HepG2 (cell line): Measurements from ENCODE around the gene LCK. TPM values are rescaled to one million over a fixed set of nuclear protein-coding genes. Genes with fewer than 3 reads are reported as not detected.

Experiments used
- ATF2 ChIP-seq: sonication (generic); formaldehyde crosslinking; IDR thresholded peaks from 2 replicates; pipeline ENCODE4 v1.4.0; 2020; ENCODE audit warnings: missing genetic modification reagents
- BATF2 ChIP-seq: sonication (generic); formaldehyde crosslinking; IDR thresholded peaks from 2 replicates; pipeline ENCODE4 v1.8.0; 2022; ENCODE audit warnings: mild to moderate bottlenecking, missing genetic modification reagents, moderate library complexity
- CENPT ChIP-seq: sonication (generic); formaldehyde crosslinking; IDR thresholded peaks from 2 replicates; pipeline ENCODE4 v1.8.0; 2022; ENCODE audit warnings: low read depth, mild to moderate bottlenecking, moderate library complexity, missing genetic modification reagents
- FIP1L1 ChIP-seq: fragments of 200-400 bp; formaldehyde crosslinking; IDR thresholded peaks from 2 replicates; pipeline ENCODE4 v1.6.1; 2018; ENCODE audit warnings: low read depth, mild to moderate bottlenecking, low read length, moderate library complexity, borderline replicate concordance; ENCODE audit not compliant: insufficient read depth
- FOXK2 ChIP-seq: fragments of 450-650 bp; IDR thresholded peaks from 2 replicates; pipeline ENCODE4 v1.6.1; 2016
- HES4 ChIP-seq: sonication (generic); formaldehyde crosslinking; IDR thresholded peaks from 2 replicates; pipeline ENCODE4 v1.9.0; 2021; ENCODE audit warnings: mild to moderate bottlenecking, missing genetic modification reagents, borderline replicate concordance
- HNF4A ChIP-seq: sonication (generic); formaldehyde crosslinking; IDR thresholded peaks from 2 replicates; pipeline ENCODE4 v1.4.0; 2020; ENCODE audit warnings: missing genetic modification reagents
- HNRNPLL ChIP-seq: fragments of 200-400 bp; formaldehyde crosslinking; IDR thresholded peaks from 2 replicates; pipeline ENCODE4 v1.6.1; 2017; ENCODE audit warnings: mild to moderate bottlenecking, low read depth, low read length; ENCODE audit not compliant: poor library complexity, severe bottlenecking
- HNRNPUL1 ChIP-seq: fragments of 200-400 bp; formaldehyde crosslinking; IDR thresholded peaks from 2 replicates; pipeline ENCODE4 v1.6.1; 2017; ENCODE audit warnings: low read depth, mild to moderate bottlenecking, low read length, moderate library complexity
- IKZF5 ChIP-seq: IDR thresholded peaks from 2 replicates; pipeline ENCODE4 v1.6.1; 2018; ENCODE audit warnings: missing genetic modification reagents, mild to moderate bottlenecking, missing compliant biosample characterization
- MEIS2 ChIP-seq: sonication (generic); formaldehyde crosslinking; IDR thresholded peaks from 2 replicates; pipeline ENCODE4 v1.9.0; 2021; ENCODE audit warnings: mild to moderate bottlenecking, missing genetic modification reagents
- POLR2AphosphoS2 ChIP-seq: IDR thresholded peaks from 2 replicates; pipeline ENCODE4 v1.6.1; 2011; ENCODE audit warnings: low read depth, low read length, improper control_type of control experiment
- PRDM4 ChIP-seq: sonication (generic); formaldehyde crosslinking; IDR thresholded peaks from 2 replicates; pipeline ENCODE4 v1.9.0; 2021; ENCODE audit warnings: missing genetic modification reagents, borderline replicate concordance
- RCOR2 ChIP-seq: IDR thresholded peaks from 2 replicates; pipeline ENCODE4 v1.6.1; 2016; ENCODE audit warnings: missing biosample characterization, missing genetic modification reagents
- SRSF1 ChIP-seq: fragments of 200-400 bp; formaldehyde crosslinking; optimal IDR thresholded peaks from 2 replicates; pipeline ENCODE3; 2017; ENCODE audit warnings: mild to moderate bottlenecking, low read depth, low read length, moderate library complexity
- ZFAT ChIP-seq: sonication (generic); formaldehyde crosslinking; conservative IDR thresholded peaks from 2 replicates; pipeline ENCODE4 v1.8.1; 2023; ENCODE audit warnings: missing genetic modification reagents, inconsistent platforms
- ZFP36 ChIP-seq: fragments of 150-350 bp; IDR thresholded peaks from 2 replicates; pipeline ENCODE4 v1.6.1; 2018; ENCODE audit warnings: borderline replicate concordance, low read length, low read depth; ENCODE audit not compliant: partially characterized antibody
- ZGPAT ChIP-seq: IDR thresholded peaks from 2 replicates; pipeline ENCODE4 v1.6.1; 2016; ENCODE audit warnings: mild to moderate bottlenecking
- ZKSCAN8 ChIP-seq: IDR thresholded peaks from 2 replicates; pipeline ENCODE4 v1.6.1; 2016; ENCODE audit warnings: borderline replicate concordance, missing genetic modification reagents, missing compliant biosample characterization
- ZNF512 ChIP-seq: sonication (generic); formaldehyde crosslinking; IDR thresholded peaks from 2 replicates; pipeline ENCODE4 v1.4.0; 2020; ENCODE audit warnings: mild to moderate bottlenecking, missing genetic modification reagents
- polyA plus RNA-seq, 8 experiments: library from polyadenylated mRNA; depleted of rRNA in 3 of 8; stranded (reverse) in 7 of 8; unstranded in 1 of 8; fragments of >200 nt; fragmentation: Illumina TruSeq in 4 of 8; extraction: Trizol in 4 of 8; gene quantifications; 2 replicates each; pipeline versions ENCODE4 v1.2.1 to v1.2.3, GENCODE V29; 2011 to 2016; ENCODE audit warnings: low read depth in 4 of 8, missing spikeins in 1 of 8, mixed read lengths in 1 of 8; ENCODE audit not compliant: insufficient read depth in 1 of 8
- total RNA-seq, 5 experiments: library from RNA; depleted of rRNA; stranded (reverse); fragments of >200 nt; fragmentation: Illumina TruSeq; extraction: Trizol; gene quantifications; 2 replicates each; pipeline ENCODE4 v1.2.3, GENCODE V29; 2016; ENCODE audit warnings: low read depth in 1 of 5

LCK gene
- total and polyA plus RNA-seq, 2 of the 13 experiments (the other 11 are each of a cell fraction or from before 2014, with no cell fraction given), result 0.93 to 1.8 TPM

- peak; percentile 84 for TF ChIP-seq IKZF5 (CRISPR knock-in tag)
- no peak for TF ChIP-seq FOXK2
- no peak for TF ChIP-seq HNRNPLL
- peak; percentile 91 for TF ChIP-seq HNF4A (CRISPR knock-in tag)
- TF ChIP-seq ATF2 (CRISPR knock-in tag), result peak; percentile 74
- no peak for TF ChIP-seq FIP1L1
- no peak for TF ChIP-seq CENPT (CRISPR knock-in tag)
- TF ChIP-seq PRDM4 (CRISPR knock-in tag), result no peak
- TF ChIP-seq SRSF1, result no peak
- TF ChIP-seq RCOR2 (CRISPR knock-in tag), result peak; percentile 79; the same call in 1 of the 2 replicates
- TF ChIP-seq ZFP36, result no peak
- no peak; the same call in 1 of the 2 replicates for TF ChIP-seq ZKSCAN8 (CRISPR knock-in tag)
- TF ChIP-seq MEIS2 (CRISPR knock-in tag), result no peak
- no peak for TF ChIP-seq BATF2 (CRISPR knock-in tag)
- TF ChIP-seq ZNF512, result no peak
- TF ChIP-seq HES4 (CRISPR knock-in tag), result no peak
- TF ChIP-seq POLR2AphosphoS2, result no peak
- no peak for TF ChIP-seq HNRNPUL1
- TF ChIP-seq ZGPAT, result peak; percentile 72; the same call in 1 of the 2 replicates
- TF ChIP-seq ZFAT, result no peak
Measured at GRCh38 chr1:32249831-32250525, 1.1 kb upstream of the LCK start (continued).
